ENCODE data around the gene UBE2Q2.

- TF ChIP-seq MAZ (IDR thresholded peaks at IDR 0.05; ENCODE audit: borderline replicate concordance, low read depth, low read length) = peak; percentile 55; the same call in 1 of the 2 replicates
- no peak for TF ChIP-seq CTCF (conservative IDR thresholded peaks at IDR 0.05; ENCODE audit: low read depth, low read length)
- TF ChIP-seq RFX5 (IDR thresholded peaks at IDR 0.05; ENCODE audit: low read depth, low read length) = no peak
- peak; percentile 66 for TF ChIP-seq POLR2A (IDR thresholded peaks at IDR 0.05; ENCODE audit: low read depth, low read length)
- no peak for TF ChIP-seq MAFK (IDR thresholded peaks at IDR 0.05; ENCODE audit: low read depth, low read length)
- TF ChIP-seq RAD21 (IDR thresholded peaks at IDR 0.05; ENCODE audit: low read length) = no peak
- TF ChIP-seq NFE2L2 (IDR thresholded peaks at IDR 0.05; ENCODE audit: low read depth, low read length) = no peak
- TF ChIP-seq FOS (IDR thresholded peaks at IDR 0.05; ENCODE audit: low read depth, low read length) = no peak
- peak; percentile 83 for TF ChIP-seq MXI1 (IDR thresholded peaks at IDR 0.05; ENCODE audit: borderline replicate concordance, low read depth, low read length)
- no peak for TF ChIP-seq SMC3 (IDR thresholded peaks at IDR 0.05; ENCODE audit: low read depth, low read length)
These were observed at the start of gene UBE2Q2 for GRCh38 chr15:75842722-75843677.
